Ishikawa (cell line): Measurements from ENCODE around the gene MAGEB3.

Experiments
- CEBPB ChIP-seq: IDR thresholded peaks from 2 replicates; pipeline ENCODE4 v1.6.1; 2012
- CREB1 ChIP-seq: IDR thresholded peaks from 2 replicates; pipeline ENCODE4 v1.6.1; 2012; ENCODE audit warnings: low read depth
- NFIC ChIP-seq: IDR thresholded peaks from 2 replicates; pipeline ENCODE4 v1.6.1; 2012
- TAF1 ChIP-seq: IDR thresholded peaks from 2 replicates; pipeline ENCODE4 v1.6.1; 2012; ENCODE audit warnings: low read depth, mild to moderate bottlenecking
- TF ChIP-seq, protein P1 (sequence below): IDR thresholded peaks from 2 replicates; pipeline ENCODE4 v1.6.1; 2012; ENCODE audit warnings: low read depth, mild to moderate bottlenecking

DNA sequence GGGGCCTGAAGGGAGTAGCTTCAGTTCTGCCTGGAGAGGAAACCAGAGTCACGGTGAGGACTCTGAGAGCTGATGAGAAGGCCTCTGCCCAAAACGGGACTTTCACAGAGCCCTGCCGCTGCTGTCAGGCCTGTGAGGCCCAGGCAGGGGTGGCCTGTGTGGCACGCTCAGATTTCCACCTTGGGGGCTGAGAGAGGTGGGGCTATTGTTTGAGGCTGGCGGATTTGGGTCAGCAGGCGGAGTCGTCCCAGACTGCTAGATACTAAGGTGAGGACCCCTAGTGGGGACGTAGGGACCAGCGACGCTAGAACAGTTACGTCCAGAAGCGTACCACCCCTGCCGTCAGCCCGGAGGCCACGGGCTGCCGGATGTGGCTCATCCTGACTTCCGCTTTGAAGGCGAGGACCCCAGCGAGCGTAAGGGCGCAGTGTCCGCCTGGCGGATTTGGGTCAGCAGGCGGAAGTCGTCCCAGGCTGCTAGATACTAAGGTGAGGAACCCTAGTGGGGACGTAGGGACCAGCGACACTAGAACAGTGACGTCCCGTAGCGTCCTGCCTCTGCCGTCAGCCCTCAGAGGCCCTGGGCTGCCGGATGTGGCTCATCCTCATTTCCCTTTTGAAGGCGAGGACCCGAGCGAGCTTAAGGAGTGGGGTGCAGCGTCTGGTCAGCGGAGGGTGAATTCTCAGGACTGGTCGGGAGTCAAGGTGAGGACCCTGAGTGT lies 16.5 kb downstream of the MAGEB3 start, which contains the start of gene MAGEB1:
- TF ChIP-seq, protein P1, sequence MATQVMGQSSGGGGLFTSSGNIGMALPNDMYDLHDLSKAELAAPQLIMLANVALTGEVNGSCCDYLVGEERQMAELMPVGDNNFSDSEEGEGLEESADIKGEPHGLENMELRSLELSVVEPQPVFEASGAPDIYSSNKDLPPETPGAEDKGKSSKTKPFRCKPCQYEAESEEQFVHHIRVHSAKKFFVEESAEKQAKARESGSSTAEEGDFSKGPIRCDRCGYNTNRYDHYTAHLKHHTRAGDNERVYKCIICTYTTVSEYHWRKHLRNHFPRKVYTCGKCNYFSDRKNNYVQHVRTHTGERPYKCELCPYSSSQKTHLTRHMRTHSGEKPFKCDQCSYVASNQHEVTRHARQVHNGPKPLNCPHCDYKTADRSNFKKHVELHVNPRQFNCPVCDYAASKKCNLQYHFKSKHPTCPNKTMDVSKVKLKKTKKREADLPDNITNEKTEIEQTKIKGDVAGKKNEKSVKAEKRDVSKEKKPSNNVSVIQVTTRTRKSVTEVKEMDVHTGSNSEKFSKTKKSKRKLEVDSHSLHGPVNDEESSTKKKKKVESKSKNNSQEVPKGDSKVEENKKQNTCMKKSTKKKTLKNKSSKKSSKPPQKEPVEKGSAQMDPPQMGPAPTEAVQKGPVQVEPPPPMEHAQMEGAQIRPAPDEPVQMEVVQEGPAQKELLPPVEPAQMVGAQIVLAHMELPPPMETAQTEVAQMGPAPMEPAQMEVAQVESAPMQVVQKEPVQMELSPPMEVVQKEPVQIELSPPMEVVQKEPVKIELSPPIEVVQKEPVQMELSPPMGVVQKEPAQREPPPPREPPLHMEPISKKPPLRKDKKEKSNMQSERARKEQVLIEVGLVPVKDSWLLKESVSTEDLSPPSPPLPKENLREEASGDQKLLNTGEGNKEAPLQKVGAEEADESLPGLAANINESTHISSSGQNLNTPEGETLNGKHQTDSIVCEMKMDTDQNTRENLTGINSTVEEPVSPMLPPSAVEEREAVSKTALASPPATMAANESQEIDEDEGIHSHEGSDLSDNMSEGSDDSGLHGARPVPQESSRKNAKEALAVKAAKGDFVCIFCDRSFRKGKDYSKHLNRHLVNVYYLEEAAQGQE: no peak
- TF ChIP-seq TAF1 (no peak), NFIC (no peak), CREB1 (no peak), CEBPB (no peak)
